GM12874 (cell line): ENCODE measurements around the gene SPEN.

Source experiments
- TF ChIP-seq, protein P1 (sequence below): IDR thresholded peaks from 2 replicates; pipeline ENCODE4 v1.5.1; 2011; ENCODE audit warnings: low read depth, mild to moderate bottlenecking, control low read depth, low read length, moderate library complexity; ENCODE audit not compliant: insufficient read depth

Gene SPEN

DNA sequence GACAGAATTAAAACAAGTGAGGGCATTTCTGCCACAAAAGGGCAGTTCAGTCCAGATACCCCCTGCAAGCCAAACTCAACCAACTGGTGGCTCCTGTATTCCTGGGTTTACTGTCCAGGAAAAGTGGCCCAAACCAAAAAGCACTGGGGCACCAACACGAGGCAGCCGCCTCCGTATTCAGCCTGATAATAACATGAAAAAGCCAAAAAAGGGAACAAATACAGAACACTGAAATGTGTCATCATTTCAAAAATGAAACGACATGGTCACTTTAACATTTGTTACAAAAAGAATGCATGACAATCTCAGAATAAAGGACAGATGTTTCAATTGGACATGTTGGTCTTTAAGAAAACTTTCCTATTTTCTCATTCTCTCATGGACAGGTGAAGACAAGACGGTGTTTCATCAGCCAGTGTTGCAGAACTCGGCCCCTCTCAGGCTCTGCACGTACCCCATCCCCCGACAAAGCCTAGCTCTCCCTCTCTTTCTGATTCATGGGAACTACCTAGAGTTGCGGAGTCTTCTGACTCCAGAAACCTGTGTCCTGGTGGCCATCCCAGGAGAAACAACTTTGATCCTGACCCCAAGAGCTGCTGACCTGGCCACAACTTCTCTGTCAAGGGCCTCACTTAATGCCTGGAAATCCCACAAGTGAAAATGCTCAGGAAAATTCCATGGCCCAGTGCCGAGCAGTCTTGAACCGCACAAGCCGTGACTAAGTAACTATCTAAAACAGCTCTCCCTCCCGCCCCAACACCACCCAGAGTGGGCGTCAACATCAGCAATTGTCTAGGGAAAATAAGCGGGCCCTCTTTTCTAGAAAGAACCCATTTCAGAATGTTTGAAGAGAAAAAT, 101.3 kb downstream of the SPEN start:
- TF ChIP-seq, protein P1, sequence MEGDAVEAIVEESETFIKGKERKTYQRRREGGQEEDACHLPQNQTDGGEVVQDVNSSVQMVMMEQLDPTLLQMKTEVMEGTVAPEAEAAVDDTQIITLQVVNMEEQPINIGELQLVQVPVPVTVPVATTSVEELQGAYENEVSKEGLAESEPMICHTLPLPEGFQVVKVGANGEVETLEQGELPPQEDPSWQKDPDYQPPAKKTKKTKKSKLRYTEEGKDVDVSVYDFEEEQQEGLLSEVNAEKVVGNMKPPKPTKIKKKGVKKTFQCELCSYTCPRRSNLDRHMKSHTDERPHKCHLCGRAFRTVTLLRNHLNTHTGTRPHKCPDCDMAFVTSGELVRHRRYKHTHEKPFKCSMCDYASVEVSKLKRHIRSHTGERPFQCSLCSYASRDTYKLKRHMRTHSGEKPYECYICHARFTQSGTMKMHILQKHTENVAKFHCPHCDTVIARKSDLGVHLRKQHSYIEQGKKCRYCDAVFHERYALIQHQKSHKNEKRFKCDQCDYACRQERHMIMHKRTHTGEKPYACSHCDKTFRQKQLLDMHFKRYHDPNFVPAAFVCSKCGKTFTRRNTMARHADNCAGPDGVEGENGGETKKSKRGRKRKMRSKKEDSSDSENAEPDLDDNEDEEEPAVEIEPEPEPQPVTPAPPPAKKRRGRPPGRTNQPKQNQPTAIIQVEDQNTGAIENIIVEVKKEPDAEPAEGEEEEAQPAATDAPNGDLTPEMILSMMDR: no peak

DNA sequence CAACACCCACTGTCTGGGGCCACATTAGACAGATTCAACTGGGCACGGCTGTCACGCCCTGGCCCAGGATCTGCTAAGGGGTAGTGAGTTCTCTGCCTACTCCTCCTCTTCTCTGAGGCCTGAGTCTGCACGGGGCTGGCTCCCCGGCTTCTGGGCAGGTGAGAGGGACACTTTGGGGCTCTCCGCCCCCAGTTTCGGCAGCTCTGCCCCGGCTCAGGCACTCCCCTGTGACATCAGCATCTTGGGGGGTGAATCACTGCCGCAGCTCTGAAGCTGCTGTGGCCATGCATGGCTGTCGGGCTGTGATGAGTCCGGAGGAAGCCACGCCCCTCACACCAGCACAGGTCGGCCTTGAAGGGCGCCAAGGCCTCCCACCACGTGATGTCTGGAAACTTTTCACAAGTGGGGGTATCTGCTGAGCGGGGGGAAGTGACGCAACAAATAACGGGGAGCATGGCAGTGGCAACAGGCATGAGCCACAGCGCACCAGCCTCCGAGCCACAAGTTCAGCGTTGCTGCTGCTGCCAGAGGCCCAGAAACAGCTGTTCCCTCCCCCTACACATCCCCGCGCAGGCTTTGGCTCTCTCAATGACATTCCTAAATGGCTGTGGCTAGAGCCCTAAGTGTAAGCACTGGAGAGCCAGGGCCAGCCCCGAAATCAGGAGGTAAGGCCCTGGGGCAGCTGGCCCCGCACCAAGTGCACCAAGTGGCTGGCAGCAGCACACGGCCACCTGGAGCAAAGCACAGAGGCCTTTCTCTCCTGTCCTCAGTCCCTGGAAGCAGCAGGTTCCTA, 102.1 kb downstream of the SPEN start:
- TF ChIP-seq, protein P1: no peak

DNA sequence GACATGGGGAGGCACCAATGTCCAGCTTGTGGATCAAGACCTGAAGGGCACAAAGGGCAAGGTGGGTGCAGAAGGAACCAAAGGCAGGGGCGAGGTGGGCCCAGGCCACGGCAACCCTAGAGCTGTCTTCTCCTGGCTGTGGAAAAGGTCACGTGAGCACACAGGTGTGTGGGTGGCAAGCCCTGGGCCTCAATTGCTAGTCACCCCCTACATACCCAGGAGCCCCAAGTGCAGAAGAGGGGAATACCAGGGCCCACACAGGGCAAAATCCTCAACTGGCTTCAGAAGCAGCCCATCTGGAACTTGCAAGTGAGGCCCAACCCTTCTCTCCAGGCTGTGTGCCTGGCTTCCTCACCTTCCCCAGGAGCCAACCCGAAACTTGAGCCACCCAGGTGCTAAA, 102.8 kb downstream of the SPEN start:
- TF ChIP-seq, protein P1: no peak

DNA sequence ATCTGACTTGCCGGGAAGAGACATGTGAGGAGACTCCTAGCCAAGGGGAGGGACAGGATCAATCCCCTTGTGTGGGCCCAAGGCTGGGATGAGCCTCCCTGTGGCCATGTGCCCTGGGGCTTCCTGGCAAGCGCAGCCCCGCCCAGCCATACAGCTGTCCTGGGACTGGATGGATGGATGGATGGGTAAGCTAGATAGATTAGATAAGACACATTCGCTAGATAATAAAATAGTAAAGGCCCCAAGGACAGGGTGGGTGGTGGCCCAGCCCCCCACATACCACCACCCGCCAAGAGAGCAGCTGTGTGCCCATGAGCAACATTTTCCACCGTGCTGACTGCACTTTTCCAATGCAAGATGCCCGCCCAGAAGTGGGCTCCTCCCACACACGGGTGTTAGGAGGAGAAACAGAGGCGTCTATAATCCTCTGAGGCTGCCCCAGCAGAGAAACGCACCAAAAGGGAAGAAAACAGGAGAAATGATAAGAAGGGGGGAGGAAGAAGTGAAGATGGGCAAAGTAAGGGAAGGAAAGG, 103.3 kb downstream of the SPEN start:
- TF ChIP-seq, protein P1: no peak

DNA sequence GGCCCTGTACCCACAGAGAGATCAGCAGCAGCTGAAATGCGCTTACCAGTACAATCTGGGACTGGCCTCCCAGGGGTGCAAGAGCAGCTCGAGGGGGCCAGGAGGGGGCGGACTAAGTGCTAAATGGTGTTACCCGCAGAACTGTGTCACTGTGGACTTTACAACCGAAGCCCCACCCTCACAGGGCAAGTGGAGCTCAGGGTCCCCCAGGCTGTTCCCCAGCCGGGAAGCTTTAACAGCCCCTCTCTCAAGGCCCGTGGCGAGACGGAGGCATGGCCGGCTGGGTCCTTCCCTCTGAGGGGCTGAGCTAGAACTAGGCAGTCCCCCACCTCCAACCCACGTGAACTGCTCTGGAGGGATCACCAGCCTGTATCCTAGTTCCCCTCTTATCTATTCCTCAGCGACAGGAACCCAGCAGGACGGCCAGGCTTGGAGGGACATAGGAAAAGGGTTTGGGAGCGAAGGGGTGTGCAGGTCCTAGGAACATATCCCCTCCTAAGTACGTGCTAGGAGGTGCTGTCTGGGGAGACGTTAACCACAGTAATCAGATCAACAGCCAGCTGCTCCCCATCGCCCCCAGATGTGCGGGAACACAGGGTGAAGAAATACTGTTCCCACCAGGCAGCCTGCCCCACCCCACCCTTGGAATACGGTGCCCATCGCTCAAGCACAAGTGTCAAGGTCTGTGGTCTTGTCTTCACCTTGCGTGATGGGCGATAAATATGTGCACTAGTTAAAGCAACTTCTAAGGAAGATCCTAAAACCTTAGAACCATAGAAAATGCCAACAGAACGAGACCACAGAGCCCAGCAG, 104.0 kb downstream of the SPEN start:
- TF ChIP-seq, protein P1: 0 out of 2 replicates have a peak, but pooled peaks have one; percentile 13

DNA sequence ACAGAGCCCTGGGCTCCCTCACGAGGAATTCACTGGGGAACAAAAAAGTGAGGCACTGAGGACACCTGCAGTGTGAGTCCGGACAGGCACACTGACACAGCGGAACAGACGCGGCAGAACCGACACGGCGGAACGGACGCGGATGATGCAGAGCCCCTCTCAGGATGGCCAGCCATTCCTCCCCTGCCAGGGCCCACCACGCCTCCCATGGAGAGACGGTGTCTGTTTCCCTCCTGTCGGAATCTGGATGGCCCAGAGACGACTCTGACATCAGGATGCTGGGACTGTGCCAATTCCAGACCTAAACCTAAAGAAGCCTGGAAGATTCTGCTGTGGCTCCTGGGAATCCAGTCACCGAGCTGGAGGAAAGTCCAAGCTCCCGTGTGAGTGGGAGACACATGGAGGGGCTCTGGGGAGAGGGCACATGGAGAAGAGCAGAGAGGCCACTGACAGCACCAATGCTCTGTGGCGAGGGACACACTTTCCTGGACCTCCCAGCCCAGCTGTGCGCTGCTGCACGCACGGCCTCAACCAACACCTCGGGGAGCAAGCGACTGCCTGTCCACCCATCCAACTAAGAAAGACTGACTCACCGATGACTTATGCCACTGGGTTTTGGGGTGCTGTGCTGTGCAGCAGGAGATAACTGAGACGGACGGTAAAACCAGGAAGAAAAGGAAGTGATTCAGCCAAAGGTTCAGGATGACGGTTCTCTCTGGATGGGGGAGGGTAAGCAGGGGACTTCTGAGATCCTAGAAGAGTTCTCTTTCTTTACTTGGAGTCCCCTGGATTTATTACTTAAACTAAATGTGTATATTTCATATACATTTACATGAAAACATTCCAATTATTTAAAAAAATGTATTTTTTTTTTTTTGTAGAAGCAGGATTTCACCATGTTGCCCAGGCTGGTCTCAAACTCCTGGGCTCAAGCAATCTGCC, 105.1 kb downstream of the SPEN start:
- TF ChIP-seq, protein P1: no peak
